ENCODE data around the gene ARPC2.

Gene ARPC2

DNA sequence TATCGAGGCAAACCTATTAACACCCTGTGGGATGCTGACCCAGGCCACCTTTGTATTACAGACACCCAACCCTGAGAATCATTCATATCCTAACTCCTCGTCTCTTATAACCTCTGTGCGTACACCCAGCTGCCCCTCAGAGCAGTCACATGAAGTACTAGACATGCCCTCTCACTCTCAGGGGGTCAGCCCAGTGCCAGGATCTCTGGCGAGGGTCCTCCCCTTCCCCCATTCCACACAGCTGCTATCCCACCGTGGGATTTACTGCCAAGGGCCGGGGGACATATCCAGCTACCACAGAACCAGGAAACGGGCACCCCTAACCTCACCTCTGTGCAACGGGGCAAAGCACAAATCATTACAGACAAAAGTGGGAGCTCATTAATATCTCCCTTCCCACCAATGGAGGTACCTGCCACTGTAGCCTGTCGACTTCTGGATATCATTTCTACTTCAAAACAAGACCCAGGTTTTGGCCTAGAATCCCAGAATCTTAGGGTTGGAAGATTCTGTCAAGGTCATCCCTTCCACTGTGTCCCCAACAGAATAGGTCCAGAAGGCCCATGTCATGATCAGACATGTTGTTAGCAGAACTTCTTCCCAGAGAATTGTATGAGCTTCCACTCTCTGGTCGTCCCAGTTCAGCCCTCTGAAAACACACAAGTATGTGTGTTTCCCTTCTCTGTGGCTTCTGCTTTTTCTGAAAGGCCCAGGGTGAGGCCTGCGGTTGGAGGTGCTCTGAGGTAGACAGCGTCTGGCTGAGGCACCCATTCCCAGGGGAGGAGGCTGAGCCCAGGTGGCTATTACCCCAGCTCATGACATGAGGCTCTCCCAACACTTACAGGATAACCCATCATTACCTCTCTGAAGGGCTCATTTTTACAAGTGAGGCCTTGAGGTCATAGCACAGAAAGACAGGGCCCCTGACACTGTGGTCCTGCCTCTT is 73.6 kb downstream of the ARPC2 start:
- DNase-seq (ENCODE audit: low spot score): no peak

DNA sequence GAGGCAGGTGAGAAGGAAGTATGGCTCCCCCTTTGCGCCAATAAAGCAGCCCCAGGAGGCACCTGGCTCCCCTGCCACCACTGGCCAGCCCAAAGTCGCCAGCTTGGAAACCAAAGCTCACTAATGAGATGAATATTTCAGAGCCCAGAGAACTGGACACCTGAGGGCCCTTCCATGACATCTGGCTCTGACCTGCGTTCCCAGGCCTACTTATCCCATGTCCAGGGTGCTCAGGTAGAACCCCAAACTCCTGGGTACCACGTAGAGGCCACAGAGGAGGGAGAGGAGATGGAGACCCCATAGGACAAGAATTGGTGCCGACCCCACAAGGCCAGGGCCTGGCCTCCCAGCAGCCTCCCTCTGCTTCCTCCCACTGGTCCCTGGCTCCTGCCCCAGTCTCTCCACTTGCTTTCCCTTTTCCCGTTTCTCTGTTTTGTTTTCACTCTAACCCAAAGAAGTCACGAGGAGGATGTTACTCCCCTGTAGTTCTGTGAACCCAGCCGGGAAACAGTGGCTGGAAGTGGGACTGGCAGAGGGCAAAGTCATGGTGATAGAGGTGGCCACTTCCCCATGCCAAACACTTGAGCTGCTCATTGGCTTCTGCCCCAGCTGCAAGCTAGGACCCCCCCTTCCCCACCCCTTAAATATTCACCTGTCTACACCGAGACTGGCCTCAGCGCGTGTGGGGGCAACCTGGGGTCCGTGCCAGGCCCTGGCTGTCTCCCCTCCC is 74.5 kb downstream of the ARPC2 start:
- no peak for DNase-seq (ENCODE audit: low spot score)

- peak; percentile 74 for DNase-seq (ENCODE audit: low spot score)
These were observed 75.3 kb downstream of the ARPC2 start, which contains the start of gene TMBIM1 for GRCh38 chr2:218292048-218293014. Gene TMBIM1, minus strand, starts transcription at chr2:218292503. Its CDS starts 10,362 bp downstream, at chr2:218282141.

DNA sequence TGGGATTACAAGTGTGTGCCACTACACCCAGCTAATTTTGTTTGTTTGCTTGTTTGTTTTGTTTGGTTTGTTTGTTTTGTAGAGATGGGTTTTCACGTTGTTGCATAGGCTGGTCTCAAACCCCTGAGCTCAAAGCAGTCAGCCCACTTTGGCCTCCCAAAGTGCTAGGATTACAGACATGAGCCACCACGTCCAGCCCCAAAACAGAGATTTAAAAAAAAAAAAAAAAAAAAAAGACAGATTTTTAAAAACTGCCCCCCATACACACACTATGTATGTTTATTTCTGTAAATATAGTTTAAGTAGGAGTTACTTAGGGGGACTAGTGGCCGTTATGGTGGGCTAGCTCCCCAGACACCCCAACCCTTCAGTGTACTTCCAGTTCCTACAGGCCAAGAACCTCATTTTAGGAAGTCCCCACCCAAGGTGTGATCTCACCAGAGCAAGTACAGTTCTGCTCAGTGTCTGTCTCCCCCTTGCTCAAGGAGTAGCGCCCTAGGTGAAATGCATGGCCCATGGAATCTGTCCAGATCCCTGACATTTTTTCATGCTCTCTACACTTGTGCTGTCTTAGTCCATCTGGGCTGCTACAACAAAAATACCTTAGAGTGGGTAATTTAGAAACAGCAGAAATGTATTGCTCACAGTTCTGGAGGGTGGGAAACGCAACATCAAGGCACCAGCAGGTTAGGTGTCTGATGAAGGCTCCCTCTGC is 76.9 kb downstream of the ARPC2 start:
- no peak for DNase-seq (ENCODE audit: low spot score)

DNA sequence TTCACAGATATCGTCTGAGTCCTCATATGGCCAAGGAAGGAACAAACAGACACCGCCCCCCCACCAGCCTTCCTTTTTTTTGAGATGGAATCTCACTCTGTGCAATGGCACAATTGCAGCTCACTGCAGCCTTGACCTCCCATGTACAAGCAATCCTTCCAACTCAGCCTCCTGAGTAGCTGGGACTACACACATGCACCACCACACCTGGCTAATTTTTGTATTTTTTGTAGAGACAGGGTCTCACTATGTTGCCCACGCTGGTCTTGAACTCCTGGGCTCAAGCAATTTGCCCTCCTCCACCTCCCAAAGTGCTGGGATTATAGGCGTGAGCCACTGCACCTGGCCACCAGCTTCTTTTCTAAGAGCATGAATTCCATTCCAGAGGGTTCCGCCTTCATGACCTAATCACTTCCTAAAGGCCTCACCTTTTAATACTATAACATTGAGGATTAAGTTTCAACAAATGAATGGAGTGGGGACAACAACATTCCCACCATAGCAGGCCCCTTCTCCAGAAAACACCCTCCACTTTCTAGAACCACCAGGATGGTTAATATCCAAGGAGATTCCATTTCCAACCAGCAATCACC is 77.5 kb downstream of the ARPC2 start:
- no peak for DNase-seq (ENCODE audit: low spot score)

DNA sequence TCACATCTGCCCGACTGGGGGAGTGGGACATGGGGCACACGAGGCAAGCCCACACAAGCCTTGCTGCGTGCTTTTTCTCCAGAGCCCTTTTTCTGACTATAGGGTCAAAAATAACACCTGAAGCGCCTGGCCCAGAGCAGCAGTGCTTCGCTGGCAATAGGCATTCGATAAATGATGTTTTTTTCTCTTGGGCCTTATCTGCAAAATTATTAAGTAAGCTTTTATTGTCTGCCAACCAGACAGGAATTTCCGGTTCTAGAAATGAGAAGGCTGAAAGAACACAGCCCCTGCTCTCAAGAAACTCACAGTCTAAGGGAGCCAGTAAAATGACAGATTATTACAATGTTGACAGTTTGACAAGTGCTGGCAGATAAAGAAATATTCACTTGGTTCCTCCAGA is 78.0 kb downstream of the ARPC2 start:
- no peak for DNase-seq (ENCODE audit: low spot score)

DNA sequence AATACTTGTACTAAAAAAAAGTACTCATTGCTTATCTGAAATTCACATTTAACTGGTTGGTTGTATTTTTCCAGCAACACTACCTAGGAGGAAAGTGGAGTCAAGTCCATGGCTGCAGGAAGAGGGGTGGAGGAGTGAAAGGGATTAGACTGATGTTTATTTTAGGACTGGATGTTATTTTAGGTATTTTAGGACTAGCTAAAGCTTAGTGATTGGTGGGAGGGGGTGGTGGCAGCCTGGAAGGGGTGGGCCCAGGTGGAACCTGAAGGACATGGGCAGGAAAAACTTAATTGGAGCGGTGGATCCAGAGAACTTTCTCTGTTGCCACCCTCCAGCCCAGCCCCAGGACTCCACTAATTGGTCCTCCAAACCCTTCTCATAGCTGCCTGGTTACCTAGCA is 79.2 kb downstream of the ARPC2 start:
- DNase-seq (ENCODE audit: low spot score): no peak

- no peak for DNase-seq (ENCODE audit: low spot score)
These were observed 79.9 kb downstream of the ARPC2 start for GRCh38 chr2:218296847-218297246.

- no peak for DNase-seq (ENCODE audit: low spot score)
These were observed 81.4 kb downstream of the ARPC2 start for GRCh38 chr2:218298314-218298875.

DNA sequence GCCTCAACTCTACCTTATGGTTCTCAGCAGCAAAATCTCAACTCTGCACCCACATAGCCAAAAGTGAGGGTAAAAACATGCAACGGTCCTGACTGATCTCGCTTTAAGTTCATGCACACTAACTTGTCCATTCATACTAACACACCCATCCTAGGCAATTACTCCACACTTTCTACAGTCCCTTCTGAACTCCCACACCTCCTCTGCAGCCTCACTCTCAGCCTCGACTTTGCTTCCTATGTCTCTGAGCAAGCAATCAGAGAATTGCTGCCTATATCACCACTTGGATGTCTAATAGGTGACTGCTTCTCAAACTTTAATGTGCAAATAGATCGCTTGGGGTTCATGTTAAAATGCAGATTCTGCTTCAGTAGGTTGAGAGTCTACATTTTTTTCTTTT is 83.2 kb downstream of the ARPC2 start:
- DNase-seq (ENCODE audit: low spot score): no peak

GRCh38 chr2:218301176-218301819 is 84.3 kb downstream of the ARPC2 start:
- DNase-seq (ENCODE audit: low spot score): peak; percentile 88

Data from RKO (cell line).